GM21825 (cell line): ENCODE results near the gene RNF114.
"Not testable (repeated sequence)": the region's sequence is repeated elsewhere in the genome, so short reads cannot be mapped to it uniquely, and the experiment has no call there.

Experiments used
- ATAC-seq: cut with Tn5 transposase; IDR thresholded peaks from one replicate; pipeline ENCODE4 v1.9.1; 2021; ENCODE audit warnings: mild to moderate bottlenecking, moderate library complexity; ENCODE audit not compliant: unreplicated experiment

The RNF114 gene

GRCh38 chr20:49936153-49937026 is at the start of gene RNF114:
TSS of gene RNF114 (plus strand) at chr20:49936397. CDS start at chr20:49936413, 16 bp downstream.
- peak; percentile 71 for ATAC-seq

- no peak for ATAC-seq
Observed at GRCh38 chr20:49886571-49887213, 49.5 kb upstream of the RNF114 start.

- no peak for ATAC-seq
Observed at GRCh38 chr20:49887251-49888211, 48.7 kb upstream of the RNF114 start.

GRCh38 chr20:49888212-49889000 is 47.8 kb upstream of the RNF114 start:
- ATAC-seq: no peak

GRCh38 chr20:49889001-49889934 is 46.9 kb upstream of the RNF114 start:
- no peak for ATAC-seq

GRCh38 chr20:49889935-49890333 is 46.3 kb upstream of the RNF114 start:
- ATAC-seq: no peak

GRCh38 chr20:49890471-49891361 is 45.5 kb upstream of the RNF114 start:
- ATAC-seq: no peak

GRCh38 chr20:49891476-49892110 is 44.6 kb upstream of the RNF114 start:
- no peak for ATAC-seq

GRCh38 chr20:49892260-49892659 is 43.9 kb upstream of the RNF114 start:
- ATAC-seq: no peak

- no peak for ATAC-seq
Observed at GRCh38 chr20:49892817-49893216, 43.4 kb upstream of the RNF114 start.

- ATAC-seq: no peak
Observed at GRCh38 chr20:49893242-49894072, 42.7 kb upstream of the RNF114 start.

GRCh38 chr20:49894073-49894470 is 42.1 kb upstream of the RNF114 start:
- no peak for ATAC-seq

GRCh38 chr20:49895474-49896093 is 40.6 kb upstream of the RNF114 start:
- ATAC-seq: not testable (repeated sequence)

- ATAC-seq: no peak
Observed at GRCh38 chr20:49896204-49896603, 40.0 kb upstream of the RNF114 start.

GRCh38 chr20:49899541-49900383 is 36.4 kb upstream of the RNF114 start:
- ATAC-seq: no peak
